ENCODE measurements around the gene OPTN.
"Not testable (repeated sequence)": the region's sequence is repeated elsewhere in the genome, so short reads cannot be mapped to it uniquely, and the experiment has no call there.

DNA sequence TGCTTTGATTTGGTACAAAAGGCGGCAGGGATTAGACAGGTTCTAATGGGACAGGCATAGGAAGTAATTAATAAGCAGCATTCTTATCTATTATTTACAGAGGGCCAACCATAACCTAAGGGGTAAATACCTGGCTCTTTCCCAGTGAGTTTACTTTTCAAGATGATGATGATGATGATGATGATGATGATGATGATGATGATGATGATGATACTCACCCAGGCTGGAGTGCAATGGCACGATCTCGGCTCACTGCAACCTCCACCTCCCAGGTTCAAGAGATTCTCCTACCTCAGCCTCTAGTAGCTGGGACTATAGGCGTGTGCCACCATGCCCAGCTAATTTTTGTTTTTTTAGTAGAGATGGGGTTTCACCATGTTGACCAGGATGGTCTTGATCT is 5.9 kb upstream of the OPTN start:
- not testable (repeated sequence) for TF ChIP-seq EP300 (IDR thresholded peaks at IDR 0.05); POLR2AphosphoS5 (IDR thresholded peaks at IDR 0.05); POLR2A (IDR thresholded peaks at IDR 0.05; ENCODE audit: low read depth)
- TF ChIP-seq, protein P1, sequence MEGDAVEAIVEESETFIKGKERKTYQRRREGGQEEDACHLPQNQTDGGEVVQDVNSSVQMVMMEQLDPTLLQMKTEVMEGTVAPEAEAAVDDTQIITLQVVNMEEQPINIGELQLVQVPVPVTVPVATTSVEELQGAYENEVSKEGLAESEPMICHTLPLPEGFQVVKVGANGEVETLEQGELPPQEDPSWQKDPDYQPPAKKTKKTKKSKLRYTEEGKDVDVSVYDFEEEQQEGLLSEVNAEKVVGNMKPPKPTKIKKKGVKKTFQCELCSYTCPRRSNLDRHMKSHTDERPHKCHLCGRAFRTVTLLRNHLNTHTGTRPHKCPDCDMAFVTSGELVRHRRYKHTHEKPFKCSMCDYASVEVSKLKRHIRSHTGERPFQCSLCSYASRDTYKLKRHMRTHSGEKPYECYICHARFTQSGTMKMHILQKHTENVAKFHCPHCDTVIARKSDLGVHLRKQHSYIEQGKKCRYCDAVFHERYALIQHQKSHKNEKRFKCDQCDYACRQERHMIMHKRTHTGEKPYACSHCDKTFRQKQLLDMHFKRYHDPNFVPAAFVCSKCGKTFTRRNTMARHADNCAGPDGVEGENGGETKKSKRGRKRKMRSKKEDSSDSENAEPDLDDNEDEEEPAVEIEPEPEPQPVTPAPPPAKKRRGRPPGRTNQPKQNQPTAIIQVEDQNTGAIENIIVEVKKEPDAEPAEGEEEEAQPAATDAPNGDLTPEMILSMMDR (IDR thresholded peaks at IDR 0.05), result not testable (repeated sequence)

Data from esophagus muscularis mucosa (tissue), 4 donors.